Esophagus muscularis mucosa (tissue), 4 donors: ENCODE measurements around the gene PRMT3. TPM values are rescaled to one million over a fixed set of nuclear protein-coding genes. Genes with fewer than 3 reads are reported as not detected.

Experiments
- DNase-seq: peaks from one replicate; pipeline ENCODE4 v3.0.0-alpha.2; 2017; ENCODE audit errors: extremely low spot score
- H3K27ac ChIP-seq, 4 donors: fragments of 200-600 bp; sonication (generic); replicated peaks in 1 of 4; 1 replicate in 3 of 4; 2 replicates in 1 of 4; pipeline ENCODE4 v1.5.1; 2016 to 2019; ENCODE audit warnings: mild to moderate bottlenecking in 1 of 4
- H3K27me3 ChIP-seq, 4 donors: fragments of 200-600 bp; sonication (generic); one replicate each; pipeline versions ENCODE4 v1.5.1 to v1.6.0; 2016 to 2019
- H3K36me3 ChIP-seq, 4 donors: fragments of 200-600 bp; sonication (generic); one replicate each; pipeline ENCODE4 v1.5.1; 2016 to 2019
- H3K4me1 ChIP-seq, 4 donors: fragments of 200-600 bp; sonication (generic); one replicate each; pipeline ENCODE4 v1.5.1; 2016 to 2019
- H3K4me3 ChIP-seq, 4 donors: fragments of 200-600 bp; sonication (generic); 1 replicate in 2 of 4; 2 replicates in 2 of 4; pipeline ENCODE4 v1.5.1; 2016 to 2019; ENCODE audit warnings: mild to moderate bottlenecking in 4 of 4, moderate library complexity in 1 of 4
- H3K9me3 ChIP-seq, 4 donors: fragments of 200-600 bp; sonication (generic); 1 replicate in 3 of 4; 2 replicates in 1 of 4; pipeline ENCODE4 v1.5.1; 2016 to 2019
- EP300 ChIP-seq: sonication (generic); formaldehyde crosslinking; IDR thresholded peaks from one replicate; pipeline ENCODE4 v1.6.1; 2017; ENCODE audit warnings: antibody characterized with exemption
- POLR2A ChIP-seq: fragments of 450-650 bp; IDR thresholded peaks from one replicate; pipeline ENCODE4 v1.6.1; 2017; ENCODE audit warnings: antibody characterized with exemption, moderate library complexity, mild to moderate bottlenecking, low read depth
- POLR2AphosphoS5 ChIP-seq, 2 donors: sonication (generic); formaldehyde crosslinking; IDR thresholded peaks; one replicate each; pipeline ENCODE4 v1.6.1; 2017; ENCODE audit warnings: antibody characterized with exemption in 2 of 2
- WGBS: methylation state at CpG from one replicate; pipeline ENCODE4 v1.1.5; 2018; 5-methylcytosine and 5-hydroxymethylcytosine counted together
- intact Hi-C: fragments of 100-400 bp; cut with DNase I; formaldehyde crosslinking; loops from one replicate; pipeline ENCODE4 v1.15.1; 2023
- total RNA-seq, 4 donors: library from RNA; depleted of rRNA; stranded (reverse); fragments of >200 nt; gene quantifications; one replicate each; pipeline versions ENCODE4 v1.1.0 to v1.2.1, GENCODE V29; 2016
- TF ChIP-seq, protein P1 (sequence below), 3 experiments: fragments of 200-600 bp in 2 of 3; fragments of 450-650 bp in 1 of 3; sonication (generic) in 2 of 3; IDR thresholded peaks; one replicate each; pipeline ENCODE4 v1.5.1; 2017 to 2019; ENCODE audit warnings: antibody characterized with exemption in 3 of 3, mild to moderate bottlenecking in 2 of 3, moderate library complexity in 1 of 3

Gene PRMT3
- total RNA-seq, 4 donors from 2014 or later, result 11.3 to 19.9 (median 16.1) TPM

DNA sequence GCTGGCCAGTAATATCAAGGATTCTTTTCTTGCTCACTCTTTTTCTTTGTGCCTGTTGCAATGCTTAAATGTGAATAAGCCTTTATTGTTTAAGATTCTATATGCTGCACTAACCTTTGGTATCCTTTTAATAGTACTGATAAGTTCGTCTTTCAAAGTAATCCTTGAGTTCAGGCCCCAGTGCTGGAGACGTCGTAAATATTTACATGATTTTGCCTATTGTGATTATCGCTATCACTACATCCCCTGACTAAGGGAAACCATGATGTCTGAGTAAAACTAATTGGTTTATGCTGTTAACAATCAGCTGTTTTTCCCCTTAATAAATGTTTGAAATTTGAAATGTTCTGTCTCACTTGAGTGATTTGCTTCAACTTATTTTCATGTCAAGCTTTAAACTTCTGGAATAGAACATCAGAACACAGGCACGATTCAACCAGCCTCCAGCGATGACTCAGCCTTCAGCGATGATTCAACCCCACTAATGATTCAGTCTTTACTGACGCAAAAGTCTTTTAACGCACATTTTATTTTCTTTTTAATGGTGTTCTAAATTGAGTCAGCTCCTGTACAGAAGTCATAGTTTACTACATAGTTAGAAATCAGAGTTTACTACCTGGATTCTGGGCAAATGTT lies 20.1 kb upstream of the PRMT3 start:
- Histone ChIP-seq H3K36me3 (peaks cover 6 to 38% (median 19%) of the 10 kb centered on the region in 4 donors), H3K4me3 (no peak overlapping the region), H3K9me3 (no peaks in the 10 kb centered on the region), H3K27ac (peak overlapping the region; percentile 22 to 67 (median 58)), H3K4me1 (peaks cover 19 to 60% (median 43%) of the 10 kb centered on the region in 4 donors), H3K27me3 (no peaks in the 10 kb centered on the region)
- TF ChIP-seq POLR2AphosphoS5 (IDR thresholded peaks at IDR 0.05) (peak; percentile 36 to 50), POLR2A (no peak), EP300 (no peak)
- TF ChIP-seq, protein P1, sequence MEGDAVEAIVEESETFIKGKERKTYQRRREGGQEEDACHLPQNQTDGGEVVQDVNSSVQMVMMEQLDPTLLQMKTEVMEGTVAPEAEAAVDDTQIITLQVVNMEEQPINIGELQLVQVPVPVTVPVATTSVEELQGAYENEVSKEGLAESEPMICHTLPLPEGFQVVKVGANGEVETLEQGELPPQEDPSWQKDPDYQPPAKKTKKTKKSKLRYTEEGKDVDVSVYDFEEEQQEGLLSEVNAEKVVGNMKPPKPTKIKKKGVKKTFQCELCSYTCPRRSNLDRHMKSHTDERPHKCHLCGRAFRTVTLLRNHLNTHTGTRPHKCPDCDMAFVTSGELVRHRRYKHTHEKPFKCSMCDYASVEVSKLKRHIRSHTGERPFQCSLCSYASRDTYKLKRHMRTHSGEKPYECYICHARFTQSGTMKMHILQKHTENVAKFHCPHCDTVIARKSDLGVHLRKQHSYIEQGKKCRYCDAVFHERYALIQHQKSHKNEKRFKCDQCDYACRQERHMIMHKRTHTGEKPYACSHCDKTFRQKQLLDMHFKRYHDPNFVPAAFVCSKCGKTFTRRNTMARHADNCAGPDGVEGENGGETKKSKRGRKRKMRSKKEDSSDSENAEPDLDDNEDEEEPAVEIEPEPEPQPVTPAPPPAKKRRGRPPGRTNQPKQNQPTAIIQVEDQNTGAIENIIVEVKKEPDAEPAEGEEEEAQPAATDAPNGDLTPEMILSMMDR (IDR thresholded peaks at IDR 0.05), result no peak
- intact Hi-C loops, result no loop called here
- no peak for DNase-seq
- WGBS, result 58% methylated on average over 9 of the region's 9 CpGs

DNA sequence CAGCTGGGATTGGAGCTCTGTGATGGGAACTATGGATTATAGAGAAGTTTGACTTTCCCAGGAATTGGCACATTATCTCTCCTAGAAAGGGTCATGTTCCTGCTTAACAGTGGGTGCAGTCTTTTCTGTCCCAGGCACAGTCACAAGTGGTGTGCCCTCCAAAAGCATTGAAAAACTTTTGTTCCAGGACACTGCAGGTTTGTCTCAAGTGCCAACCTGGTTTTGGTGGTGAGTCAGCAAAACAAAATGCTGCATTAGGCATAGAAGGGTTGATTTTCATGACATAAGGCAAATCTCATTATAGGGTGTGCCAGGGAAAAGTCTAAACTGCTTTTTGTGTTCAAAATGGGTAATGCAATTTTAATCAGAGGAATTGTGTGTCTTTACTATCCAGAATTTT lies 19.1 kb upstream of the PRMT3 start:
- intact Hi-C loops, result no loop called here
- no peaks in the 10 kb centered on the region for H3K9me3 ChIP-seq
- no peak for DNase-seq
- peaks cover 15 to 50% (median 36%) of the 10 kb centered on the region in 4 donors for H3K4me1 ChIP-seq
- H3K27me3 ChIP-seq, result no peaks in the 10 kb centered on the region
- H3K4me3 ChIP-seq, result no peak overlapping the region
- peaks cover 6 to 38% (median 22%) of the 10 kb centered on the region in 4 donors for H3K36me3 ChIP-seq
- TF ChIP-seq POLR2AphosphoS5 (IDR thresholded peaks at IDR 0.05) (no peak), EP300 (no peak), POLR2A (no peak)
- TF ChIP-seq, protein P1 (IDR thresholded peaks at IDR 0.05), result no peak
- no peak overlapping the region for H3K27ac ChIP-seq

DNA sequence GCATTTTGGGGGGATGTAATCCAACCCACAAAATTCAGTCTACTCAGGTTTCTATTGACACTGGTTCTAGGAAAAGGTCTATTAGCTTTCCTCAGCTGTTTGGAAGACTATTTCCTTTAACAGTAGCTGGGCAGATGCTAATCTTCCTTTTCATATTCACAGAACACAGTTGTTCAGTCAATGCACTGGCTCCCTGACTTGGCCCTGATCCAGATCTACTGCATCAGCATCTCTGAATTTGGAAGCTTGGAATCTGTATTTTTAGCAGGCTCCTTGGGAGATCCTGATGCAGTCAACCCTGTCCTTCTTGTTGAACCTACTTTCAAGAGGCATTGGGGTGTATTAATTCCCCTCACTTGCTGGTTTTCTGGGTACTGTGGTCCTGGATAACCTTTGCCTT lies 17.7 kb upstream of the PRMT3 start:
- DNase-seq, result no peak
- H3K36me3 ChIP-seq, result peaks cover 6 to 38% (median 23%) of the 10 kb centered on the region in 4 donors
- H3K27ac ChIP-seq, result no peak overlapping the region
- H3K27me3 ChIP-seq, result no peaks in the 10 kb centered on the region
- H3K4me3 ChIP-seq, result no peak overlapping the region
- H3K9me3 ChIP-seq, result no peaks in the 10 kb centered on the region
- intact Hi-C loops, result no loop called here
- H3K4me1 ChIP-seq, result peaks cover 6 to 39% (median 26%) of the 10 kb centered on the region in 4 donors
- TF ChIP-seq, protein P1 (IDR thresholded peaks at IDR 0.05), result no peak
- TF ChIP-seq POLR2AphosphoS5 (IDR thresholded peaks at IDR 0.05) (no peak), POLR2A (no peak), EP300 (no peak)

DNA sequence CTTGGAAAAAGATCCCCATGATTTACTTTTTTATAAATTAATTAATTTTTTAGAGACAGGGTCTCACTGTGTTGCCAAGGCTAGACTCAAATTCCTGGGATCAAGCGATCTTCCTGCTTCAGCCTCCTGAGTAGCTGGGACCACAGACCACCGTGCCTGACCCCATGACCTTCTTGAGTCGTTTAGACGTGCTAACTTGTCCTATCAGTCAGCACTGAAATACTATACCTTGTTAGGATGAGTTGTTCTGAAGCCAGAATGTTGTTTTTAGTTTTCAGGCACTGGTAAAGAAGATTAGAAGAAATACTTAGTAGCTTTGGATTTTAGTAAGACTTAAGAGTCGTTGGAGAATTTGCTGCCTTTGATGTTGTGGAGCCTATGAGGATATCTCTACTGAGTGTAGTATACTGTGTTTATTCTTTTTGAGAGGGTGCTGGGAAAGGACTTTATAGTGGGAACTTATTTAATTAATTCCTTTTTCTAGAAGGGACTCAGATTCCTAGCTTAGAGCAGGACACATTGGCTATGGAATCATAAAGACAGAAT lies 15.4 kb upstream of the PRMT3 start:
- intact Hi-C loops, result no loop called here
- TF ChIP-seq POLR2AphosphoS5 (IDR thresholded peaks at IDR 0.05) (no peak), POLR2A (no peak), EP300 (no peak)
- TF ChIP-seq, protein P1 (IDR thresholded peaks at IDR 0.05), result no peak

More for the DNA sequence above, 15.4 kb upstream of the PRMT3 start:
- no peaks in the 10 kb centered on the region for H3K9me3 ChIP-seq
- H3K27me3 ChIP-seq, result no peaks in the 10 kb centered on the region
- H3K4me1 ChIP-seq, result peaks cover 0 to 18% (median 9%) of the 10 kb centered on the region in 4 donors
- WGBS, result 43% methylated on average over 5 of the region's 5 CpGs
- DNase-seq, result no peak
- no peak overlapping the region for H3K4me3 ChIP-seq
- H3K36me3 ChIP-seq, result peaks cover 13 to 59% (median 33%) of the 10 kb centered on the region in 4 donors
- no peak overlapping the region for H3K27ac ChIP-seq
